Right atrium auricular region (tissue), 2 donors: ENCODE results near the gene MGAT1. TPM values are rescaled to one million over a fixed set of nuclear protein-coding genes. Genes with fewer than 3 reads are reported as not detected.

ENCODE experiments used
- DNase-seq: peaks from one replicate; pipeline ENCODE4 v3.0.0-alpha.2; 2019; ENCODE audit warnings: low spot score
- H3K27ac ChIP-seq, 2 donors: fragments of 200-600 bp; sonication (generic); 1 replicate in 1 of 2; 2 replicates in 1 of 2; pipeline ENCODE4 v1.5.1; 2016 to 2019
- H3K27me3 ChIP-seq, 2 donors: fragments of 200-600 bp; sonication (generic); one replicate each; pipeline versions ENCODE4 v1.5.1 to v1.6.0; 2017 to 2019
- H3K36me3 ChIP-seq: fragments of 200-600 bp; sonication (generic); one replicate; pipeline ENCODE4 v1.5.1; 2016
- H3K4me1 ChIP-seq, 2 donors: fragments of 200-600 bp; sonication (generic); one replicate each; pipeline versions ENCODE4 v1.5.1 to v1.6.0; 2017 to 2019
- H3K4me3 ChIP-seq, 2 donors: fragments of 200-600 bp; sonication (generic); 1 replicate in 1 of 2; 2 replicates in 1 of 2; pipeline ENCODE4 v1.5.1; 2017 to 2019; ENCODE audit warnings: mild to moderate bottlenecking in 1 of 2, moderate library complexity in 1 of 2
- H3K9me3 ChIP-seq, 2 donors: fragments of 200-600 bp; sonication (generic); one replicate each; pipeline ENCODE4 v1.5.1; 2019
- total RNA-seq, 2 donors: library from RNA; depleted of rRNA; stranded (reverse); fragments of >200 nt; gene quantifications; one replicate each; pipeline ENCODE4 v1.1.0, GENCODE V29; 2016
- TF ChIP-seq, protein P1 (sequence below), 2 donors: fragments of 200-600 bp; sonication (generic); IDR thresholded peaks; one replicate each; pipeline ENCODE4 v1.5.1; 2019; ENCODE audit warnings: antibody characterized with exemption in 2 of 2

Gene MGAT1
- total RNA-seq, 2 donors from 2014 or later, result 84.1 to 130 TPM

DNA sequence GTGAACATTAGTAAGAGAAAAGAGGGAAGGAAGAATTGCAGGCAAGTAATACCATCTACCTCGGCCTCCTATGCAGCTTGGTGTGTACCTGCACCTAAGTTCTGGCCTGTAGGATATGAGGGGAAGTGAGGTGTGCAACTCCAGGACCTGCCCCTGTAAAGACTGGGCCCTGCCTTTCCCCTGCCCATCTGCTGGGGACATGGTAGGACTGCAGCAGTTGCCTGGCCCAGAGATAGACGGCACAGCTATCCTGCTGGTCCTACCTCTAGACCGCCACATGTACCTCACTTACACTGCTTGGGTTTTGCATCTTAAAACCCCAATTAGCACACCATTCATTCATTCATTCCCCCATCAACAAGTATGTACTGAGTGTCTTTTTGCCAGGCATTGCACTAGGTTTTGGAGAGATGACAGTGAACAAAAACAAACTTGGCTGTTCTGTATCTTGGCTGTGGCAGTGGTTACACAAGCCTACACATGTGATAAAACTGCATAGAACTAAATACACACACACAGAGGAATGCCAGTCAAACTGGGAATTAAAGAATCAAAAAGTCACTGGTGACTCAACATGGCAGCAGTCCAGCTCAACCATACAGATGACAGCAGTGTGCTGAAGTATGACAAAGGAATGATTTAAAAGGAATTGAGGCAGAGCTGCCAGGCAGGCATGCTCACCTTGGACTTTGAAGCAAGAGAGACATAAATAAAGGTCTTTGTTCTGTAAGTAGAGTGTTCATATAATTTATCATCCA is 23.3 kb upstream of the MGAT1 start:
- Histone ChIP-seq H3K27ac (peak overlapping the region; percentile 42 to 52), H3K36me3 (no peaks in the 10 kb centered on the region), H3K9me3 (no peaks in the 10 kb centered on the region), H3K4me1 (peaks cover 0 to 41% of the 10 kb centered on the region in 2 donors), H3K4me3 (no peak overlapping the region), H3K27me3 (no peaks in the 10 kb centered on the region)
- DNase-seq, result peak; percentile 90
- TF ChIP-seq, protein P1, sequence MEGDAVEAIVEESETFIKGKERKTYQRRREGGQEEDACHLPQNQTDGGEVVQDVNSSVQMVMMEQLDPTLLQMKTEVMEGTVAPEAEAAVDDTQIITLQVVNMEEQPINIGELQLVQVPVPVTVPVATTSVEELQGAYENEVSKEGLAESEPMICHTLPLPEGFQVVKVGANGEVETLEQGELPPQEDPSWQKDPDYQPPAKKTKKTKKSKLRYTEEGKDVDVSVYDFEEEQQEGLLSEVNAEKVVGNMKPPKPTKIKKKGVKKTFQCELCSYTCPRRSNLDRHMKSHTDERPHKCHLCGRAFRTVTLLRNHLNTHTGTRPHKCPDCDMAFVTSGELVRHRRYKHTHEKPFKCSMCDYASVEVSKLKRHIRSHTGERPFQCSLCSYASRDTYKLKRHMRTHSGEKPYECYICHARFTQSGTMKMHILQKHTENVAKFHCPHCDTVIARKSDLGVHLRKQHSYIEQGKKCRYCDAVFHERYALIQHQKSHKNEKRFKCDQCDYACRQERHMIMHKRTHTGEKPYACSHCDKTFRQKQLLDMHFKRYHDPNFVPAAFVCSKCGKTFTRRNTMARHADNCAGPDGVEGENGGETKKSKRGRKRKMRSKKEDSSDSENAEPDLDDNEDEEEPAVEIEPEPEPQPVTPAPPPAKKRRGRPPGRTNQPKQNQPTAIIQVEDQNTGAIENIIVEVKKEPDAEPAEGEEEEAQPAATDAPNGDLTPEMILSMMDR (IDR thresholded peaks at IDR 0.05), result no peak

DNA sequence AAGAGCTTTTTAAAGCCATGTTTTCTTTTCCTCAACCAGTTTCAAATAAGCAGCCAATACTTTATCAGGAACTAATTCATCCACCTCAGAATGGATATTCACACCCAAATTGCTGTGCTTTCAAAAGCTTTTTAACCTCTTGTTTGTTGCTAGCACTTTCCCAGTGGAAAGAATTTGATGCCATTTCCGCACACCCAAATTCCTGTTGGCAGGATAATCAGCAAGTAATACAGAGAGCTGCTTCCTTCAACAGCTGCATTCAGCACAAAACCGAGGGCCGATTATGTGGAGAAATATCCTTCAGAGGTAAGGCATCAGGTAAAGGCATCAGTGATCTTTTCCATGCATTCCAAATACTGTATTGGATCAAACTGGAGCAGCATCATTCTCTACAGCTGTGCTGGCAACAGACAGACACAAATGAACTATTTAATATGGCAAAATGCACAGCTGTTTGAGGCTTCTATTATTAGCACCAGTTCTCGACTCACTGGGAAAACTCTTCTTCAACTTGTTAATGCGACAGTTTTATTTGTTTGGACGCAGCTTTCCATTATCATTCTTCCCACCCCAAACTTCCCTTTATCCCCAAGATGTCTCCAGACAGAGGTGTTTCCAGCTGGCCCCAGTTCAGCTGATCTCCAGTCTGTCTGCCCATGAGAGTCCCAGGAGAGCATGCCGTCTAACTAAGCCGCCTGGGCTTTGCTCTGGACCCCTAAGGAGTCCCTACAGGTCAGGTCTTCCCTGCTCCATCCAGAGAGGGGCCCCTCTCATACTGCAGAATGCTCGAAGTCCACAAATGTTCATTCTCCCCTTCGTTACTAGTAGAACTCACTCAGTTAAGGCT is 22.2 kb upstream of the MGAT1 start:
- H3K36me3 ChIP-seq, result no peaks in the 10 kb centered on the region
- H3K27me3 ChIP-seq, result no peaks in the 10 kb centered on the region
- H3K4me1 ChIP-seq, result peaks cover 0 to 44% of the 10 kb centered on the region in 2 donors
- TF ChIP-seq, protein P1 (IDR thresholded peaks at IDR 0.05), result no peak
- peak overlapping the region; percentile 42 to 52 for H3K27ac ChIP-seq
- no peak overlapping the region for H3K4me3 ChIP-seq
- DNase-seq, result no peak
- H3K9me3 ChIP-seq, result no peaks in the 10 kb centered on the region

DNA sequence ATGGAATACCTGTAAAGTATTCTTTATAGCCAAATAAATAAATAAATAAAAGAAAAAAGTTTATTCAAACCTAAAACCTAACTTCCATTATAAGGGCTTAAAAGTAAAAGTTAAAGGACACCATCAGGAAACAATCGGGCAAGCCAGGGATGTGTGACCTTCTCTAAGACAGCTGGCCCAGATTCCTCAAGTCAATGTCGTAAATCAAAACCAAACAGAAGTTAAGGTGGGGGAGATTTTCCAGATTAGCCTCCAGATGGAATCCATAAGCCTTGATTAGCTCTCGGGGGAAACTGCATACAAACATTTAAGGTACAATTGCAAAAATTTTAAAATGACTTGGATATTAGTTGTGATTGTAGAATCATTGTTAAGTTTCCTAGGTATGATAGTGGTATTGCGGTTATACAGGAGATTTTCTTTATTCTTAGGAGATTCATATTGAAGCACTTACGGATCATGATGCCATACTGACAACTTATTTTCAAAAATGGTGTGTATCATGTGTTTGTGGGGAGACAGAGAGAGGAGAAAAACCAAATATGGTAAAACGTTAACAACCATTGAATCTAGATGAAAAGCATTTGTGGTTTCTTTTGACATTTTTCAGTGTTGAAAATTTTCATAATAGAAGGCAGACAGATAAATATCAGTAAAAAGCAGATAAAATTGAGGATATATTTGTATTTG is 21.5 kb upstream of the MGAT1 start:
- TF ChIP-seq, protein P1 (IDR thresholded peaks at IDR 0.05), result no peak
- Histone ChIP-seq H3K27ac (peak overlapping the region; percentile 42 to 52), H3K9me3 (no peaks in the 10 kb centered on the region), H3K4me1 (peaks cover 0 to 44% of the 10 kb centered on the region in 2 donors), H3K27me3 (no peaks in the 10 kb centered on the region), H3K36me3 (no peaks in the 10 kb centered on the region), H3K4me3 (no peak overlapping the region)
- no peak for DNase-seq

DNA sequence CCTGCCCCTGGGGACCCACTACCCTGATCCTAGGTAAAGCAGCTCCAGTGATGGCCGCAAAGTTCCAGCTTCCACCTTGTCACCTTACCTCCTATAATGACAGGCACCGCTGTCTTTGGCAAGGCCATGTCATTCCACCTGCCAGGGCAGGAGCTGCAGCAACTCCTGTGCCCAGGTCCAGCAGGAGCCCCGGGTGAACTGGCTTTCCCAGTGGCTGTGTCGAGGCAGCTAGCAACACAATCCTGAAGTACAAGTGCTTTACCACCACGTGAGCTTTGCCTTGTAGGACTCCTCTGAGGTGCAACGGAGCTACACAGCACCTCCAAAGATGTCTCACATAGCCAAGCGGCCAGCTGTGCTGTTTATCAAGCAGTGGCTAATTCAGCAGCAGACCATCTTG is 20.7 kb upstream of the MGAT1 start:
- Histone ChIP-seq H3K27ac (peak overlapping the region in 1 of 2 donors; percentile 4), H3K4me1 (peaks cover 0 to 46% of the 10 kb centered on the region in 2 donors), H3K27me3 (no peaks in the 10 kb centered on the region), H3K4me3 (no peak overlapping the region), H3K9me3 (no peaks in the 10 kb centered on the region), H3K36me3 (no peaks in the 10 kb centered on the region)
- TF ChIP-seq, protein P1 (IDR thresholded peaks at IDR 0.05), result no peak
- DNase-seq, result no peak

DNA sequence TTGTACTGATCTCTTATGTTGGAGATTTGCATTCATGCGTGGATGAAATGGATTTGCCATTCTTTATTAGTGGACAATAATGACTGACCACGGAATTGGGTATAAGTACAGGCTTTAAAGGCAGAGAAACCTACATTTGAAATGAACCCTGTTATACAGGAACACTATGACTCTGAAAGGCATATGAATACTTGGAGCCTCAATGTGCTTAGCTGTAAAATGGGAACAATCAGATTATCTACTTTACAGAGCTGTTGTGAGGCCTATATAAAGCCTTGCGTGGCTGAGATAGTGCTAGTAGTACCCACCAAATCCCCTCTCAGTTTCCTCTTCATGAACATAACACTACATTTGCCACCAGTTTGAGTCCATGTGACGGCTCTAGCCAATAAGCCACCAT is 18.9 kb upstream of the MGAT1 start:
- Histone ChIP-seq H3K4me3 (no peak overlapping the region), H3K27ac (peak overlapping the region; percentile 50 to 78), H3K36me3 (no peaks in the 10 kb centered on the region), H3K27me3 (no peaks in the 10 kb centered on the region), H3K9me3 (no peaks in the 10 kb centered on the region), H3K4me1 (peaks cover 0 to 64% of the 10 kb centered on the region in 2 donors)
- TF ChIP-seq, protein P1 (IDR thresholded peaks at IDR 0.05), result no peak
- DNase-seq, result no peak
